HCT116 (cell line): ENCODE data around the gene CD44. TPM values are rescaled to one million over a fixed set of nuclear protein-coding genes. Genes with fewer than 3 reads are reported as not detected.

Experiments
- ATAC-seq: fragments of 200-7000 bp; cut with Tn5 transposase; 2 replicates; pipeline ENCODE4 v1.9.1; 2020; ENCODE audit warnings: mild to moderate bottlenecking, moderate library complexity
- BruUV-seq: library from RNA; stranded (reverse); fragments of 400-500 nt; replicated peaks from 2 replicates; lab custom pipeline; 2021; lab: Mats Ljungman, UMichigan
- CTCF ChIA-PET: fragments of 300-600 bp; sonication (Branson Sonifier 250); formaldehyde crosslinking; loops from one replicate; lab custom pipeline; 2021; ENCODE audit warnings: antibody characterized with exemption; lab: Charles Lee
- POLR2A ChIA-PET: fragments of 300-600, 350-600 bp; sonication (Branson Sonifier 250); formaldehyde crosslinking; loops from one replicate; lab custom pipeline; 2021; ENCODE audit warnings: antibody characterized with exemption; lab: Charles Lee
- RAD21 ChIA-PET, 2 experiments: fragments of 300-600 bp; sonication (Branson Sonifier 250); formaldehyde crosslinking; loops; one replicate each; lab custom pipeline; 2023; ENCODE audit warnings: low total read pairs in 2 of 2; ENCODE audit not compliant: uncharacterized antibody in 2 of 2, unreplicated experiment in 2 of 2, low non-redundant PET in 1 of 2; lab: Charles Lee
- DNase-seq: peaks from one replicate; pipeline ENCODE4 v3.0.0-alpha.2; 2010; ENCODE audit warnings: low read depth, low spot score
- H2AFZ ChIP-seq: fragments of 200-600 bp; shearing (Covaris generic), sonication (generic); 2 replicates; pipeline ENCODE4 v1.6.1; 2017; ENCODE audit warnings: low read depth, mixed run types, mixed read lengths, antibody characterized with exemption, low read length; ENCODE audit not compliant: poor library complexity, severe bottlenecking
- H3K27ac ChIP-seq: 2 replicates; pipeline ENCODE4 v1.5.1; 2012; ENCODE audit warnings: low read depth, low read length
- H3K27me3 ChIP-seq: fragments of 200-600 bp; sonication (generic); 2 replicates; pipeline ENCODE4 v1.6.1; 2016; ENCODE audit warnings: mixed run types, low read length, mixed read lengths; ENCODE audit not compliant: insufficient read depth
- H3K36me3 ChIP-seq, 2 experiments: fragments of 200-500 bp in 1 of 2; fragments of 200-600 bp in 1 of 2; sonication (Bioruptor generic) in 1 of 2; sonication (generic) in 1 of 2; 2 replicates each; pipeline versions ENCODE4 v1.5.1 to v1.6.1; 2014 to 2016; ENCODE audit warnings: low read length in 2 of 2, inconsistent platforms in 1 of 2, mixed read lengths in 1 of 2, mixed run types in 1 of 2; ENCODE audit not compliant: insufficient read depth in 2 of 2, control insufficient read depth in 1 of 2
- H3K4me1 ChIP-seq, 2 experiments: fragments of 200-600 bp in 1 of 2; sonication (generic) in 1 of 2; 2 replicates each; pipeline versions ENCODE4 v1.5.1 to v1.6.1; 2012 to 2017; ENCODE audit warnings: low read length in 2 of 2, inconsistent platforms in 1 of 2, mild to moderate bottlenecking in 1 of 2, mixed read lengths in 1 of 2, mixed run types in 1 of 2, moderate library complexity in 1 of 2; ENCODE audit not compliant: insufficient read depth in 2 of 2, control insufficient read depth in 1 of 2
- H3K4me2 ChIP-seq: fragments of 200-600 bp; sonication (generic); 2 replicates; pipeline ENCODE4 v1.6.1; 2017; ENCODE audit warnings: mixed run types, low read length, mixed read lengths
- H3K4me3 ChIP-seq, 2 experiments: fragments of 200-600 bp in 1 of 2; sonication (generic) in 1 of 2; replicated peaks in 1 of 2; 2 replicates each; pipeline ENCODE4 v1.5.1; 2011 to 2016; ENCODE audit warnings: low read length in 2 of 2, control low read depth in 1 of 2, low read depth in 1 of 2, mild to moderate bottlenecking in 1 of 2, mixed read lengths in 1 of 2, mixed run types in 1 of 2
- H3K79me2 ChIP-seq: fragments of 200-600 bp; sonication (generic); 2 replicates; pipeline ENCODE4 v1.6.1; 2017; ENCODE audit warnings: mild to moderate bottlenecking, mixed run types, low read length, moderate library complexity, mixed read lengths; ENCODE audit not compliant: insufficient read depth
- H3K9ac ChIP-seq: fragments of 200-600 bp; sonication (generic); 2 replicates; pipeline ENCODE4 v1.6.1; 2016; ENCODE audit warnings: low read length, mixed read lengths
- H3K9me2 ChIP-seq: fragments of 200-600 bp; sonication (generic), shearing (Covaris generic); 2 replicates; pipeline ENCODE4 v1.6.1; 2017; ENCODE audit warnings: mixed run types, mild to moderate bottlenecking, moderate library complexity; ENCODE audit not compliant: insufficient read depth
- H3K9me3 ChIP-seq, 2 experiments: fragments of 200-500 bp in 1 of 2; fragments of 200-600 bp in 1 of 2; sonication (Bioruptor generic) in 1 of 2; sonication (generic) in 1 of 2; 2 replicates each; pipeline ENCODE4 v1.6.1; 2014 to 2017; ENCODE audit warnings: low read length in 2 of 2, mixed read lengths in 2 of 2, inconsistent platforms in 1 of 2, low read depth in 1 of 2, mild to moderate bottlenecking in 1 of 2, mixed run types in 1 of 2, moderate library complexity in 1 of 2; ENCODE audit not compliant: control insufficient read depth in 1 of 2, insufficient read depth in 1 of 2
- H4K20me1 ChIP-seq: fragments of 200-600 bp; sonication (generic), shearing (Covaris generic); 2 replicates; pipeline ENCODE4 v1.6.1; 2017; ENCODE audit warnings: mixed run types, mild to moderate bottlenecking, moderate library complexity; ENCODE audit not compliant: insufficient read depth
- CBX3 ChIP-seq: IDR thresholded peaks from 2 replicates; pipeline ENCODE4 v1.6.1; 2012; ENCODE audit warnings: low read depth
- CTCF ChIP-seq, 3 experiments: fragments of 200-600 bp in 1 of 3; sonication (generic) in 1 of 3; IDR thresholded peaks in 2 of 3; conservative IDR thresholded peaks in 1 of 3; 2 replicates each; pipeline ENCODE4 v1.5.1; 2012 to 2017; ENCODE audit warnings: low read depth in 2 of 3, low read length in 2 of 3, antibody characterized with exemption in 1 of 3, borderline replicate concordance in 1 of 3, control low read depth in 1 of 3, mild to moderate bottlenecking in 1 of 3, mixed read lengths in 1 of 3, mixed run types in 1 of 3, moderate library complexity in 1 of 3; ENCODE audit not compliant: insufficient read depth in 1 of 3
- EGR1 ChIP-seq: IDR thresholded peaks from 2 replicates; pipeline ENCODE4 v1.6.1; 2012; ENCODE audit warnings: low read depth
- EZH2 ChIP-seq: fragments of 200-600 bp; sonication (generic); IDR thresholded peaks from 2 replicates; pipeline ENCODE4 v1.6.1; 2017; ENCODE audit warnings: antibody characterized with exemption, mixed run types
- EZH2phosphoT487 ChIP-seq: fragments of 200-600 bp; IDR thresholded peaks from 2 replicates; pipeline ENCODE4 v1.6.1; 2018; ENCODE audit warnings: antibody characterized with exemption, borderline replicate concordance
- JUND ChIP-seq: IDR thresholded peaks from 2 replicates; pipeline ENCODE4 v1.6.1; 2012
- POLR2A ChIP-seq: IDR thresholded peaks from 2 replicates; pipeline ENCODE4 v1.7.0; 2011; ENCODE audit warnings: borderline replicate concordance; ENCODE audit not compliant: insufficient read depth, insufficient read length; ENCODE audit errors: extremely low read depth
- POLR2AphosphoS5 ChIP-seq: IDR thresholded peaks from 2 replicates; pipeline ENCODE4 v1.6.1; 2011; ENCODE audit warnings: mild to moderate bottlenecking, low read depth, low read length, moderate library complexity
- SIN3A ChIP-seq: IDR thresholded peaks from 2 replicates; pipeline ENCODE4 v1.6.1; 2012; ENCODE audit warnings: low read depth
- ZFX ChIP-seq: fragments of 450-650 bp; IDR thresholded peaks from 2 replicates; pipeline ENCODE4 v1.6.1; 2017
- intact Hi-C: fragments of 100-400 bp; cut with micrococcal nuclease; formaldehyde crosslinking; loops from 2 replicates; pipeline ENCODE4 v1.10.0; 2022
- total RNA-seq: library from RNA; stranded (reverse); gene quantifications from one replicate; pipeline ENCODE4 v1.2.1, GENCODE V29; 2021; ENCODE audit not compliant: unreplicated experiment
- TF ChIP-seq, protein P1 (sequence below): IDR thresholded peaks from 2 replicates; pipeline ENCODE4 v1.6.1; 2012; ENCODE audit warnings: low read depth
- TF ChIP-seq, protein P2 (sequence below): IDR thresholded peaks from 2 replicates; pipeline ENCODE4 v1.6.1; 2011; ENCODE audit warnings: mild to moderate bottlenecking, low read length, moderate library complexity; ENCODE audit not compliant: insufficient replicate concordance; ENCODE audit errors: extremely low read depth

Gene CD44
- total RNA-seq, 1 experiment from 2014 or later = 742 TPM

DNA sequence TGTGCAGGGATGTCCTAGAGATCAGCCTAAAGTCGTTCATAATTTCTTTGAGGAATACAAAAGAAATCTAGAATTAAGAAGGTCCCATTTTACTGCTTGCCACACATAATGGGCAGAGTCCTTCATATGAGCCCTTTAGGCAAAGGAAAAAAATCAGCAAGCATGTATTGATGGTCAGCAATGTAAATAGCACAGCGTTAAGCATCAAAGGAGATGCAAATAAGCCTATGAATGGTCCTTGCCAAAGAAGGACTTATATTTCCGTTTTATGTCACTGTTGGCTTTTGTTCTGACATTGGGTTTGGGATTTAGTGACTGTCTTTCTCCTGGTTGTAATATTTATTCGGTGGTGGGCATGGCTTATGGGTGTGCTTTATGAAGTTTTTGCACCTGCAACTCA is 69.8 kb downstream of the CD44 start:
- Histone ChIP-seq H3K79me2 (peaks cover 29% of the 10 kb centered on the region; the same call in 1 of the 2 replicates), H3K27me3 (no peaks in the 10 kb centered on the region), H3K4me1 (peaks cover under 1 to 11% of the 10 kb centered on the region in 2 experiments), H3K36me3 (peaks cover 47 to 67% of the 10 kb centered on the region in 2 experiments), H2AFZ (no peak overlapping the region), H3K4me2 (no peak overlapping the region), H3K4me3 (no peak overlapping the region), H4K20me1 (peaks cover 3% of the 10 kb centered on the region; the same call in 1 of the 2 replicates)
- intact Hi-C loops = no loop called here
- ChIA-PET CTCF (no interaction called here), RAD21 (no interaction called here), POLR2A (no interaction called here)
- DNase-seq = no peak
- no peak for ATAC-seq
- TF ChIP-seq POLR2AphosphoS5 = peak; percentile 15; the same call in 1 of the 2 replicates
- TF ChIP-seq EGR1 = no peak
- TF ChIP-seq, all 23 proteins: peak for 1
- Histone ChIP-seq H3K9me3 (no peaks in the 10 kb centered on the region), H3K27ac (no peak overlapping the region), H3K9me2 (no peaks in the 10 kb centered on the region), H3K9ac (no peak overlapping the region)
- no TSS peak for BruUV-seq

DNA sequence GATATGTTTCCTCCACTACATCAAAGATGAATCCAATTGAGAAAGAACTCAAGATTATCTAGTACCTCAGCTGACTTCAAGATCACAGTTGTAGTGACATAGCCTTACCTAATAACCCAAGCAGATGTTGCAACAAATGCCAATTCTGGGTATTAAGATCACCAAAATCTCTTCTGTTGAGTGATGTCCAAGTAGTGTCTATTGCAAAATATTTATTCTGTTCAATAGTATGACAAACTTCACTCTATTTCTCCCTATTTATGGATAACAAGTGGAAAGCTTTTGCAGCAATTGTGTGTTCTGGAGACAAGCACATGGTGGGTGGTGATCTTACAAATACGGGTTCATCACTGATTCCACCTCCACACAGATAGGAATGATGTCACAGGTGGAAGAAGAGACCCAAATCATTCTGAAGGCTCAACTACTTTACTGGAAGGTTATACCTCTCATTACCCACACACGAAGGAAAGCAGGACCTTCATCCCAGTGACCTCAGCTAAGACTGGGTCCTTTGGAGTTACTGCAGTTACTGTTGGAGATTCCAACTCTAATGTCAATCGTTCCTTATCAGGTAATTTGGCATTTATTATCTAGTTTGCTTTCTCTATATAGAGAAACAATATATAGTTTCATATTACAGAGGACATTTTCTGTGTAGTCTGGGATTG is 72.0 kb downstream of the CD44 start:
- peaks cover 40 to 64% of the 10 kb centered on the region in 2 experiments for H3K36me3 ChIP-seq
- H3K4me3 ChIP-seq = no peak overlapping the region
- no TSS peak for BruUV-seq
- H3K79me2 ChIP-seq = peaks cover 12% of the 10 kb centered on the region; the same call in 1 of the 2 replicates
- peaks cover 9 to 32% of the 10 kb centered on the region in 2 experiments for H3K4me1 ChIP-seq
- no peak for DNase-seq
- intact Hi-C loops = no loop called here
- no peak overlapping the region for H3K4me2 ChIP-seq
- ChIA-PET POLR2A (no interaction called here), RAD21 (no interaction called here), CTCF (no interaction called here)
- no peak overlapping the region for H2AFZ ChIP-seq
- no peaks in the 10 kb centered on the region for H3K9me2 ChIP-seq
- no peaks in the 10 kb centered on the region for H4K20me1 ChIP-seq
- no peak overlapping the region for H3K27ac ChIP-seq
- no peak overlapping the region for H3K9ac ChIP-seq
- H3K27me3 ChIP-seq = no peaks in the 10 kb centered on the region
- no peaks in the 10 kb centered on the region for H3K9me3 ChIP-seq
- no peak for ATAC-seq
- TF ChIP-seq, protein P1, sequence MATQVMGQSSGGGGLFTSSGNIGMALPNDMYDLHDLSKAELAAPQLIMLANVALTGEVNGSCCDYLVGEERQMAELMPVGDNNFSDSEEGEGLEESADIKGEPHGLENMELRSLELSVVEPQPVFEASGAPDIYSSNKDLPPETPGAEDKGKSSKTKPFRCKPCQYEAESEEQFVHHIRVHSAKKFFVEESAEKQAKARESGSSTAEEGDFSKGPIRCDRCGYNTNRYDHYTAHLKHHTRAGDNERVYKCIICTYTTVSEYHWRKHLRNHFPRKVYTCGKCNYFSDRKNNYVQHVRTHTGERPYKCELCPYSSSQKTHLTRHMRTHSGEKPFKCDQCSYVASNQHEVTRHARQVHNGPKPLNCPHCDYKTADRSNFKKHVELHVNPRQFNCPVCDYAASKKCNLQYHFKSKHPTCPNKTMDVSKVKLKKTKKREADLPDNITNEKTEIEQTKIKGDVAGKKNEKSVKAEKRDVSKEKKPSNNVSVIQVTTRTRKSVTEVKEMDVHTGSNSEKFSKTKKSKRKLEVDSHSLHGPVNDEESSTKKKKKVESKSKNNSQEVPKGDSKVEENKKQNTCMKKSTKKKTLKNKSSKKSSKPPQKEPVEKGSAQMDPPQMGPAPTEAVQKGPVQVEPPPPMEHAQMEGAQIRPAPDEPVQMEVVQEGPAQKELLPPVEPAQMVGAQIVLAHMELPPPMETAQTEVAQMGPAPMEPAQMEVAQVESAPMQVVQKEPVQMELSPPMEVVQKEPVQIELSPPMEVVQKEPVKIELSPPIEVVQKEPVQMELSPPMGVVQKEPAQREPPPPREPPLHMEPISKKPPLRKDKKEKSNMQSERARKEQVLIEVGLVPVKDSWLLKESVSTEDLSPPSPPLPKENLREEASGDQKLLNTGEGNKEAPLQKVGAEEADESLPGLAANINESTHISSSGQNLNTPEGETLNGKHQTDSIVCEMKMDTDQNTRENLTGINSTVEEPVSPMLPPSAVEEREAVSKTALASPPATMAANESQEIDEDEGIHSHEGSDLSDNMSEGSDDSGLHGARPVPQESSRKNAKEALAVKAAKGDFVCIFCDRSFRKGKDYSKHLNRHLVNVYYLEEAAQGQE = no peak
- TF ChIP-seq, protein P2, sequence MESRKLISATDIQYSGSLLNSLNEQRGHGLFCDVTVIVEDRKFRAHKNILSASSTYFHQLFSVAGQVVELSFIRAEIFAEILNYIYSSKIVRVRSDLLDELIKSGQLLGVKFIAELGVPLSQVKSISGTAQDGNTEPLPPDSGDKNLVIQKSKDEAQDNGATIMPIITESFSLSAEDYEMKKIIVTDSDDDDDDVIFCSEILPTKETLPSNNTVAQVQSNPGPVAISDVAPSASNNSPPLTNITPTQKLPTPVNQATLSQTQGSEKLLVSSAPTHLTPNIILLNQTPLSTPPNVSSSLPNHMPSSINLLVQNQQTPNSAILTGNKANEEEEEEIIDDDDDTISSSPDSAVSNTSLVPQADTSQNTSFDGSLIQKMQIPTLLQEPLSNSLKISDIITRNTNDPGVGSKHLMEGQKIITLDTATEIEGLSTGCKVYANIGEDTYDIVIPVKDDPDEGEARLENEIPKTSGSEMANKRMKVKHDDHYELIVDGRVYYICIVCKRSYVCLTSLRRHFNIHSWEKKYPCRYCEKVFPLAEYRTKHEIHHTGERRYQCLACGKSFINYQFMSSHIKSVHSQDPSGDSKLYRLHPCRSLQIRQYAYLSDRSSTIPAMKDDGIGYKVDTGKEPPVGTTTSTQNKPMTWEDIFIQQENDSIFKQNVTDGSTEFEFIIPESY = no peak
- no peak for TF ChIP-seq CBX3
- TF ChIP-seq EZH2 = no peak
- no peak for TF ChIP-seq SIN3A
- TF ChIP-seq JUND = no peak
- TF ChIP-seq POLR2AphosphoS5 = no peak
- TF ChIP-seq ZFX = no peak
- no peak for TF ChIP-seq CTCF (IDR thresholded peaks at IDR 0.05 in 2 of 3, conservative IDR thresholded peaks at IDR 0.05 in 1 of 3; ENCODE audit: borderline replicate concordance in 1 of 3, insufficient read depth in 1 of 3, low read depth in 2 of 3, low read length in 2 of 3)
- no peak for TF ChIP-seq POLR2A
- no peak for TF ChIP-seq EZH2phosphoT487
